ENCODE data around the gene PPP1R11. TPM values are rescaled to one million over a fixed set of nuclear protein-coding genes. Genes with fewer than 3 reads are reported as not detected.
A peak's percentile ranks its signal among the peaks of the same experiment; 100 is the strongest.

The PPP1R11 gene
- total and polyA plus RNA-seq, 7 donors, result 36.8 to 144 (median 45.7) TPM

- DNase-seq, result peak; percentile 95
- peak overlapping the region; percentile 30 to 45 (median 38) for H3K4me3 ChIP-seq
- peak overlapping the region; percentile 59 to 77 (median 70) for H3K27ac ChIP-seq
- peak; percentile 85 to 95 (median 92) for TF ChIP-seq CTCF (IDR thresholded peaks at IDR 0.05)
- TF ChIP-seq EP300 (IDR thresholded peaks at IDR 0.05), result no peak
- TF ChIP-seq POLR2AphosphoS5 (IDR thresholded peaks at IDR 0.05), result peak in 2 of 4 donors; percentile 38 to 41
- peaks cover 19 to 54% (median 31%) of the 10 kb centered on the region in 3 donors for H3K27me3 ChIP-seq
- no peaks in the 10 kb centered on the region for H3K9me3 ChIP-seq
- no peaks in the 10 kb centered on the region for H3K36me3 ChIP-seq
- intact Hi-C loops (cut with DNase I), result loop anchor here (1.0 to 10.0 kb wide), 6 partner anchors 28 to 258 kb away; partner anchors contain the start of genes PPP1R11, RPP21 and TRIM26
- WGBS, 2 donors, result 4% methylated on average over 36 of the region's 36 CpGs
- H3K4me1 ChIP-seq, result peaks cover 0 to 36% (median 32%) of the 10 kb centered on the region in 4 donors
Observed at GRCh38 chr6:30102970-30103871, 36.2 kb downstream of the PPP1R11 start.

- H3K9me3 ChIP-seq, result no peaks in the 10 kb centered on the region
- no peaks in the 10 kb centered on the region for H3K36me3 ChIP-seq
- intact Hi-C loops (cut with DNase I), result loop anchor here (1.0 to 10.0 kb wide), 6 partner anchors 27 to 259 kb away; partner anchors contain the start of genes PPP1R11, RPP21 and TRIM26
- TF ChIP-seq CTCF (IDR thresholded peaks at IDR 0.05) (no peak), POLR2A (IDR thresholded peaks at IDR 0.05) (no peak), POLR2AphosphoS5 (IDR thresholded peaks at IDR 0.05) (no peak), EP300 (IDR thresholded peaks at IDR 0.05) (no peak)
- H3K4me3 ChIP-seq, result peak overlapping the region in 2 of 4 donors; percentile 30 to 45
- H3K4me1 ChIP-seq, result peaks cover 0 to 36% (median 32%) of the 10 kb centered on the region in 4 donors
- 42 to 45% methylated on average over 3 of the region's 3 CpGs for WGBS, 2 donors
- no peak for DNase-seq
- H3K27me3 ChIP-seq, result peaks cover 14 to 54% (median 25%) of the 10 kb centered on the region in 3 donors
- no peak overlapping the region for H3K27ac ChIP-seq
Observed at GRCh38 chr6:30103872-30104179, 36.8 kb downstream of the PPP1R11 start.

- peaks cover 0 to 36% (median 32%) of the 10 kb centered on the region in 4 donors for H3K4me1 ChIP-seq
- TF ChIP-seq POLR2AphosphoS5 (IDR thresholded peaks at IDR 0.05), result no peak
- TF ChIP-seq EP300 (IDR thresholded peaks at IDR 0.05), result no peak
- no peak for TF ChIP-seq POLR2A (IDR thresholded peaks at IDR 0.05)
- TF ChIP-seq CTCF (IDR thresholded peaks at IDR 0.05), result no peak
- WGBS, 2 donors, result 87 to 95% methylated on average over 2 of the region's 2 CpGs
- H3K4me3 ChIP-seq, result no peak overlapping the region
- intact Hi-C loops (cut with DNase I), result loop anchor here (5.0 to 10.0 kb wide), 4 partner anchors 37 to 260 kb away; partner anchors contain the start of genes PPP1R11, RPP21 and TRIM26
- H3K36me3 ChIP-seq, result no peaks in the 10 kb centered on the region
- H3K27me3 ChIP-seq, result peaks cover 14 to 54% (median 17%) of the 10 kb centered on the region in 3 donors
- H3K27ac ChIP-seq, result no peak overlapping the region
- H3K9me3 ChIP-seq, result no peaks in the 10 kb centered on the region
- DNase-seq, result no peak
Observed at GRCh38 chr6:30104661-30105060, 37.7 kb downstream of the PPP1R11 start.

GRCh38 chr6:30111266-30111856 lies 44.4 kb downstream of the PPP1R11 start:
- DNase-seq, result no peak
- Histone ChIP-seq H3K4me3 (no peak overlapping the region), H3K4me1 (no peaks in the 10 kb centered on the region), H3K36me3 (no peaks in the 10 kb centered on the region), H3K27ac (no peak overlapping the region), H3K27me3 (peaks cover 0 to 71% (median 15%) of the 10 kb centered on the region in 3 donors), H3K9me3 (no peaks in the 10 kb centered on the region)
- intact Hi-C loops (cut with DNase I), result no loop called here
- TF ChIP-seq POLR2A (IDR thresholded peaks at IDR 0.05) (no peak), EP300 (IDR thresholded peaks at IDR 0.05) (no peak), CTCF (IDR thresholded peaks at IDR 0.05) (no peak), POLR2AphosphoS5 (IDR thresholded peaks at IDR 0.05) (no peak)
- 46 to 64% methylated on average over 27 of the region's 27 CpGs for WGBS, 2 donors
